Stimulated activated CD8-positive, alpha-beta memory T cell treated with anti-CD3 and anti-CD28 coated beads, Interleukin-2, amount 100 ng/mL, for 48 hours (primary cell): ENCODE measurements around the gene BOLL.
A peak's percentile ranks its signal among the peaks of the same experiment; 100 is the strongest.
"Not testable (repeated sequence)": the region's sequence is repeated elsewhere in the genome, so short reads cannot be mapped to it uniquely, and the experiment has no call there.

Source experiments
- DNase-seq, 2 donors: peaks; one replicate each; pipeline ENCODE4 v3.0.0-alpha.2; 2020; ENCODE audit warnings: low read depth in 2 of 2

Gene BOLL

GRCh38 chr2:197784956-197785941 is at the start of gene BOLL:
TSS of gene BOLL (minus strand) at chr2:197785319. CDS start at chr2:197781850, 3,469 bp downstream.
- DNase-seq, result no peak

- DNase-seq, result not testable (repeated sequence)
Observed at GRCh38 chr2:197834771-197835170, 49.7 kb upstream of the BOLL start.

- no peak for DNase-seq
Observed at GRCh38 chr2:197828464-197829135, 43.5 kb upstream of the BOLL start.

- no peak for DNase-seq
Observed at GRCh38 chr2:197827618-197828017, 42.5 kb upstream of the BOLL start.

GRCh38 chr2:197822333-197822732 is 37.2 kb upstream of the BOLL start:
- DNase-seq, result no peak

- DNase-seq, result no peak
Observed at GRCh38 chr2:197821550-197822289, 36.6 kb upstream of the BOLL start.

- no peak for DNase-seq
Observed at GRCh38 chr2:197814526-197814925, 29.4 kb upstream of the BOLL start.

- DNase-seq, result no peak
Observed at GRCh38 chr2:197813093-197813787, 28.1 kb upstream of the BOLL start.

- no peak for DNase-seq
Observed at GRCh38 chr2:197810491-197810890, 25.4 kb upstream of the BOLL start.

- no peak for DNase-seq
Observed at GRCh38 chr2:197810016-197810415, 24.9 kb upstream of the BOLL start.

- no peak for DNase-seq
Observed at GRCh38 chr2:197809064-197809463, 23.9 kb upstream of the BOLL start.

GRCh38 chr2:197805715-197806633 is 20.9 kb upstream of the BOLL start:
- DNase-seq, result no peak

GRCh38 chr2:197804758-197805714 is 19.9 kb upstream of the BOLL start:
- peak in 1 of 2 donors; percentile 17 for DNase-seq

- peak; percentile 78 to 83 for DNase-seq
Observed at GRCh38 chr2:197804049-197804757, 19.1 kb upstream of the BOLL start, which contains the start of gene PLCL1. TSS of gene PLCL1 (plus strand) at chr2:197804593.

GRCh38 chr2:197803033-197803444 is 17.9 kb upstream of the BOLL start:
- no peak for DNase-seq

GRCh38 chr2:197801033-197801432 is 15.9 kb upstream of the BOLL start:
- no peak for DNase-seq

GRCh38 chr2:197800091-197800490 is 15.0 kb upstream of the BOLL start:
- no peak for DNase-seq

- no peak for DNase-seq
Observed at GRCh38 chr2:197799068-197799467, 13.9 kb upstream of the BOLL start.
